Loucy (cell line): Measurements from ENCODE around the gene MYO3B.

Source experiments
- CTCF ChIP-seq: fragments of 200-600 bp; sonication (generic); conservative IDR thresholded peaks from 2 replicates; pipeline ENCODE4 v1.5.1; 2014; ENCODE audit warnings: mild to moderate bottlenecking, antibody characterized with exemption, low read length
- EZH2phosphoT487 ChIP-seq: fragments of 200-600 bp; IDR thresholded peaks from 2 replicates; pipeline ENCODE4 v1.6.1; 2018; ENCODE audit warnings: antibody characterized with exemption, mild to moderate bottlenecking, moderate library complexity, borderline replicate concordance

GRCh38 chr2:170517538-170517937, 339.6 kb downstream of the MYO3B start:
- TF ChIP-seq CTCF (no peak), EZH2phosphoT487 (no peak)
